Erythroblast (primary cell): ENCODE results near the gene PUS10.

Source experiments
- GATA1 ChIP-seq: IDR thresholded peaks from 2 replicates; pipeline ENCODE4 v1.6.1; 2011; ENCODE audit warnings: low read depth, mild to moderate bottlenecking, control low read depth, low read length, moderate library complexity
- POLR2A ChIP-seq: IDR thresholded peaks from 2 replicates; pipeline ENCODE4 v1.6.1; 2011; ENCODE audit warnings: mild to moderate bottlenecking, low read length

GRCh38 chr2:60960706-60961105 lies 57.3 kb downstream of the PUS10 start:
- no peak for TF ChIP-seq POLR2A
- no peak for TF ChIP-seq GATA1
